GDM1 (cell line): ENCODE measurements around the gene AUH.
A peak's percentile ranks its signal among the peaks of the same experiment; 100 is the strongest.
"Not testable (repeated sequence)": the region's sequence is repeated elsewhere in the genome, so short reads cannot be mapped to it uniquely, and the experiment has no call there.

ENCODE experiments used
- DNase-seq: peaks from one replicate; lab custom pipeline; 2025; lab: John Stamatoyannopoulos, UW

Gene AUH

DNA sequence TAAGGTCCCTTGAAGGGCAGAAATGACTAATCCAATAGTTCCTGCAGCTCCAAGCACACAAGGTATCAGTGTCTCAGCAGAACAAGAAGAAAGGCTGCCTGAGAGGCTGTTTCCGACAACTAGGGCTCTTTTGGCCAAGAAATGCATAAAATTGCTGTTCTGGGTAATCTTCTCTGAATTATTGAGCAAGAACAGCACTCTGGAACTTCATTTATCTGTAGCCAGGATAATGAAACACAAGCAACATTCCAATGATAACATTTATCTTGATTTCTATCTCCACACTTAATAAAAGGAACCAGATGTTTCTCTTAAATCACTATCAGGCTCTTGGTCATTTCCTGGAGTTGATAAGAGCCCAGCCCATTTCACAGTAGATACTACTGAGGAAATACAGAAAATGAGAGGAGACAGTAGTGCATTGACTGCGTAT is 17.0 kb upstream of the AUH start:
- no peak for DNase-seq

DNA sequence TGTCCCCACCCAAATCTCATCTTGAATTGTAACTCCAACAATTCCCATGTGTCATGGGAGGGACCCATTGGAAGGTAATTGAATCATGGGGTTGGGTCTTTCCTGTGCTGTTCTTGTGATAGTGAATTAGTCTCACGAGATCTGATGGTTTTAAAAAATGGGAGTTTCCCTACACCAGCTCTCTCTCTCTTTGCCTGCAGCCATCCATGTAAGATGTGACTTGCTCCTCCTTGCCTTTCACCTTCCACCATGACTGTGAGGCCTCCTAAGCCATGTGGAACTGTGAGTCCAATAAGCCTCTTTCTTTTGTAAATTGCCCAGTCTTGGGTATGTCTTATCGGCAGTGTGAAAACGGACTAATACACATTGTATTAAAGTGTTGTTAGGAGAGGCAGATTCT is 16.3 kb upstream of the AUH start:
- not testable (repeated sequence) for DNase-seq

- no peak for DNase-seq
Observed at GRCh38 chr9:91376239-91376638, 14.5 kb upstream of the AUH start.

- no peak for DNase-seq
Observed at GRCh38 chr9:91374939-91375338, 13.2 kb upstream of the AUH start.

DNA sequence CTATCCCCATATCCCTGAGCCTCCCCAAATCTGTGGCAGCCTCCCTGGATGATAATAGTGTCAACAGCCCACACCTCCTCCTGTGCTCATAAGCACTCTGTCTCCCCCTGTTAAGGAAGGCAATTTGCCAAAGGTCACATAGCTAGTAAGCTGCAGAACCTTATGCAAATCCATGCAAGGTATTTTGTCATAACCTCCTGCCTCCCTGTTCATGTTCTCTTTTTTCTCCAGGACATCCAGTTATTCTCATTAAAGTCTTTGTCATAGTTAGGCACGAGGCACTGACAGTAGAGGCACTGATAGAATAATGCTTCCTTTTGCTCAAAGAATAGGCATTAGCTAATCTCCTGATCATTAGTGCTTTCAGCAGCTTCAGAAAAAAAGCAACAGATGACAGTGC is 10.2 kb upstream of the AUH start:
- DNase-seq, result peak; percentile 2

DNA sequence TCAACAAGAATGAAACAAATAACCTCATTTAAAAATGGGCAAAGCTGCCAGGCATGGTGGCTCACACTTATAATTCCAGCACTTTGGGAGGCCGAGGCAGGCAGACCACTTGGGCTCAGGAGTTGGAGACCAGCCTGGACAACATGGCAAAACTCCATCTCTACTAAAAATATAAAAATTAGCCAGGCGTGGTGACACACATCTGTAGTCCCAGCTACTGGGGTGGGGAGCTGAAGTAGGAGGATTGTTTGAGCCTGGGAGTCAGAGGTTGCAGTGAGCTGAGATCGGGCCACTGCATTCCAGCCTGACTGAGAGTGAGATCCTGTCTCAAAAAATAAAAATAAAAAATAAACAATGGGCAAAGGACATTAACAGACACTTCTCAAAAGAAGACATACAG is 8.3 kb upstream of the AUH start:
- not testable (repeated sequence) for DNase-seq

- no peak for DNase-seq
Observed at GRCh38 chr9:91364702-91365101, 3.0 kb upstream of the AUH start.

DNA sequence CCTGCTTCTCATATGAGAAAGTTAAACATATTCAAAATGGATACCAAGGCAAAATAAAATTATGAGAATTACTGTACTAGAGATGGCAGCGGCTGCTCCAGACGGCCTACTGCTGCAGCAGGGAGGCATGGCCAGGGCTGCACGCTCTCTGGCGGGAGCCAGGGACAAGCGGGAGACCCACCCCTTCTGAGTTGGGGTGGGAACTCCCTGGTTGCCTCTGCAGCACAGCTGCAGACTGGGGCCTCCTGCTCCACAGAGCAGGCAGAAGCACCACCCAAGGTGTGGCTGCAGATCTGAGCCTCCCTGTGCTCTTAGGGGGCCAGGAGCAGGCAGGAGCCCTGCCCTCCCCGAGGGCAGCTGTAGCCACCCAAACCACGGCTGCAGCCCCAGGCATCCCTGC is 2.3 kb upstream of the AUH start:
- no peak for DNase-seq

DNA sequence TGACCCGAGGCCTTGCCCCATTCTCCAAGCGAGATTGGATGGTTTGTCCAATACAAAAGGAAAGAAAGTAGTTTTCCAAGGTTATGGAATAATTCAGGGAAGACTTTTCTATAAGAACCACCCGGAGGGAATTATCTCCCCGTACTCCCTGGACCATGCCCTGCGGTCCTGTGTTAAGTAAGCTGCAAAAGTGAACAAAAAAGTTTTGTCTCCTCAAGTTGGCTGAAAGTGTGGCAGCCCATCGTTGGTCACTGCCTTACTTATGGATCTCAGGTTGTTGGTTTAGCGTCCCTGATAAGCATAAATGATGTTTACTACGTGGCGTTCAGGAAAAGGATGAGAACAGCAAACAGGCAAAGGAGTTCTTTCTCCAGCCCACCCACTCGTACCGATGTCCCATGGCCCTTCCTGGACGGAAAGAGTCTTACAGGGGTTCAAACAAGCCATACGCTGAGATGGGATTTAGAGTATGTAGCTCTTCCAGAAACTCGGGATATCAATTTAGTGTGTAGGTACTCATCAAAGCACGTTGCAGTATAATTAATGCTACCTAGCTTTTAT is 413 bp upstream of the AUH start:
- no peak for DNase-seq

DNA sequence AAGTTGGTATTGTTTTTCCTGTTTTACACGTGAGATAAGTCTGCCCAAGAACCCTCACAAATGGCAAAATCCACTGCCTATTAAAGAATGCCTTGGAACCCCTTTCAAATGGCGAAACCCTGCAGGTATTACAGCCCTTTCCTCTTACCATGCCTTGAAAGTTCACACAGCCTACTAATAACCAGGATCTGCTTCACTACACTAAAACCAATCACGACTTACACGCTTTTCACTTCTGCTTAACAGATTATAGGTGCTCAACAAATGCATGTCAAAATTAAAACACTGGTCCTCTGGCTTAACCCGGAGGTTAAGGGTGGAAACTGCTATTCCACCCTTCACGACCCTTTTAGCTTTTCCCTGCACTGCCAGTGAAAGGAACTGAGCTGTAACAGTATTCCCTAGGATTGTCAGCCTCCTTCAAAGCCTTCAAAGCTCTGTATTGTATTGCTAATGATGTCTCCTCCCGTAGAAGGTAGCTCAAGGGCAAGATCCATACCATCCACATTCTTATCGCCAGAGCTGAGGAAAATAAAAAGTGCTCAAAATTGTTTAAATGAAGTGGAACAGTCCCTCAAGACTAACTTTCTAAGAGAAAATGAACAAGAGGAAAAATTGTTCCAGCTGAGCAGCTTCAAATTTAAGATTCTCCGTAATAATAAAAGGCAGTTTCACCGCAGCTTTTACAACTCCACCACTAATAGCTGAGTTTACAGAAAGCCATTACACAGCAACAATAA is 997 bp downstream of the AUH start:
- no peak for DNase-seq

DNA sequence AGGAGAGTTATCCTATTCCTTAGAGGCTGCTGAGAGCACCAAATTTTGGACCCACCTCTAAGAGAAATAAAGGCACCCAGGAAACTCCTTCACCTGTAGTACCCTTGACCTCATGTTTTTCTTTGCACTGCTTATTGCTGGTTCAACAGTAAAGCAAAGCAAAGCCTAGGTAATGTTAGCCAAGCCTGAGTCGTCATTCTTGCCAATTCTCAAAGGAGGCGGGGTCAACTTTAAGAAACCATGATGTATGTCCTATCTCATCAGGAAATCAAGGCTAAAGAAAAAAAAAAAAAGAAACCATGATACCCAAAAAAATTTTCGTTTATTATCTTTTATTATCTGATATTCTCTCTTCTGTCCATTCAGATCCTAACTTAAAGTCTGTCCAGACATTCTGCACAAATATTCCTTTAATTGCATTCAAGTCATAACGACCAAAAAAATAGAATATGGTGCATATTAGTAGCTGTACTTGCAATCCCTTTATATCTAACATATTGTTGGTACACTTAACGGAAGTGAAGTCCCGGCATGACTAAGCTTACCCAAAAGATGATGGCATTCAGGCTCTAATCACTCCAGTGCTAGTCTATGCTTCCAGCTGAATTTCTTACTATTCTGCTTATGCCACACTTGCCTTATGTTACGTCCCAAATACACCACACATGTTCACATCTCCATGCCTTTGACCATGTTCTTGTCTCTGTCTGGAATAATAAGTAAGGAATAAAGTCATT is 1.8 kb downstream of the AUH start:
- no peak for DNase-seq

DNA sequence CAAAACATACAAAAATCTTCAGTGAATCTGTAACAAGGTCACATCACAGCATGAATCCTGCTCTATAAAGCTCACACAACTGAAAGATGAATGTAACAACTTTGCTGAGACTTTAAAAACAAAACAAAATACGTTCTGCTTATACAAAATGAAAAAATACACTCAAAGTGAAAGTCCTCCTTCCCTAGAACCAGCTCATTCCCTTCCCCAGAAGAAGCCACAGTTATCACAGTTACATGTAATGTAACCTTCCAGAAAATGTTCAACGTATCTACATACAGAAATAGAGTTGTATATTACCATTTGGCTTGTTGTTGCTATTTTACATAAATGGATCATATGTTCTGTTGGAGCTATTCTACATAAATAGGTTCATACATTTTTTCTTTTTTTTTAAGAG is 2.6 kb downstream of the AUH start:
- DNase-seq, result no peak

DNA sequence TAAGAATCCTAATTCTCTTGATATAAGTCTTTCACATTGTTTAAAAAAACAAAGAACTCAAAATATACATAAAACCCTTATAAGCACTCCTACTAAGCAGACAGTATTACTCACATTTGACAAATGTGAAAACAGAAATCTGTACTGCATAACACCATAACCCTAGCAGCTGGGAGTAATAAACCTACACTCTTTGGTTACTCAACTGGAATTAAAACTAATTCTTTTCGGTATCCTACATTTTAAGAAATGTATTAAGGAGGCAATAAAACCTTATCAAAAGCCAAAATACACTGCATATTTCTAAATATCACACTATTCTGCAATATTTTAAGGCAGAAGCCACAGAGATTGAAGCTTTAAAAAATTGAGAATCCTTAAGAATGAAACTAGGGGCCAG is 6.8 kb downstream of the AUH start:
- DNase-seq, result no peak

- no peak for DNase-seq
Observed at GRCh38 chr9:91349115-91349555, 12.6 kb downstream of the AUH start.

- no peak for DNase-seq
Observed at GRCh38 chr9:91348191-91348807, 13.4 kb downstream of the AUH start.

GRCh38 chr9:91347377-91347776 is 14.3 kb downstream of the AUH start:
- no peak for DNase-seq

- no peak for DNase-seq
Observed at GRCh38 chr9:91346644-91347043, 15.1 kb downstream of the AUH start.

DNA sequence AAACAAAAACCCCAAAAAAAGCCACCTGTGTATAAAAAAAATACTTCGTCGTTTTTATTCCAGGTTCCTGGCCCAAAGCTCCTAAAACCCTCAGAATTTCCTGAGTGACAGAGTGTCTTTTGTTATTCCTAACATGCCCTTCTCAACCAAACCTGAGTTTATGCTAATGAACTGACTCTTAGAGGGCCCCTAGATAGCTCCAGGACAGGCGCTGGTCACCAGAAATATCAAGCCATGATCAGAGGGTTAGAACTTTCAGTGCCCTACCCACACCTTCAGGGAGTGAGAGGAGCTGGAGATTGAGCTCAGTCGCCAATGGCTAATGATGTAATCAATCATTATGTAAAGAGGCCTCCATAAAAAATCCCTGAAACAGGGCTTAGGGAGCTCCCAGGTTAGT is 15.7 kb downstream of the AUH start:
- DNase-seq, result no peak

DNA sequence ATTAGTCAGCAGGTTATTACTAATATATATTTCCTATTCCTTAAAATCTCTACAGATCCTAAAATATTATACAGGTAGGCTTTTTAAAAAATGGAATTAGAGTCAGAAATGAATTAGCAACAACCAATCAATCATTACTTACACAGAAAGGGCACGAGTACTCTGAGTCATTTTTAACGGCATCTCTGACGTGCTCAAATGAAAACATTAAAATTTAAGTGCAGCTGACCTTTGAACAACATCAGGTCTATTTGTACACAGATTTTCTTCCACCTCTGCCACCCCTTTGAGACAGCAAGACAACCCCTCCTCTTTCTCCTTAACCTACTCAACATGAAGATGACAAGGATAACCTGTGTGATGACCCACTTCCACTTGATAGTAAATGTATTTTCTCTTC is 19.1 kb downstream of the AUH start:
- no peak for DNase-seq

DNA sequence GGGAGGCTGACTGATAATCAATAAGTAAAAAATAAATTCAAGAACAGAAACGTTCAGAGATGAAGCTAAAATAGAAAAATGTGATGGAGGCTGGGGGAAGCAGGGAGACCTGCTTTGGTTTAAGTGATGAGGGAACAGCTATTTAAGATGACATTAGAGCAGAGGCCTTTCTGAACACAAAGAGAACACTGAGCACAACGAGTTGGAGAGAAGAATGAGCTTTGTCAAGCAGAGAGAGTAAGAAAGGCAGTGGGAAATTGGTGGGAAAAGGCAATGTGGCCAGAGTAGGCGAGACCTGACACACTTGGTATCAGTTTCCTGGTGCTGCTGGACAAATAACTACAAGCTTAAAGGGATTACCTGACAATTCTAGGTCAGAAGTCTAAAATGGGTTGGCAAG is 20.0 kb downstream of the AUH start:
- DNase-seq, result no peak

GRCh38 chr9:91341258-91341746 is 20.4 kb downstream of the AUH start:
- DNase-seq, result no peak

DNA sequence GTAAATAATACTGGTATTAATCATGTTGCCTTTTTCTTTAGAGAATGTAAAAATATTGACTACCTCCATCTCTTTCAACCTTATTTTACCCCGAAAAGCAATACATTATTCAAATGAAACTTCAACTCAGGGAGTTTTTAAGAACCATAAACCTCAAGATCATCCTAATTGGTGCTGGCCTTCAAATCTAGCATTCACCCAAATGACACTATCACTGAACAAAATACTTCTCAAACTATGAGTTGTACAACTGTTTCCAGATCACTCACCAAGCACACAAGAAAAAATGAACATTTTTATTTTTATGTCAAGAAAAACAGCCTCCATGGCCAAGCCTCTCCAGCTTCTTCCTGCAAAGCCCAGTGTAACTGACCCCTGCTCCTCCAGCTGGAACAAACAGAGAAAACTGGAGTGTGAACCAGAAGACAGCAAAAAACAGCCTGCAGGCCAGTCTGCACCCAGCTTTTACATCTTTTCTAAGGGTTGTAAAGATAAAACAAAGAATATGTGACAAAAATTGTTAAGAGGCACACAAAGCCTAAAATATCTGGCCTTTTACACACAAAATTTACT is 21.2 kb downstream of the AUH start:
- no peak for DNase-seq
